ENCODE measurements around the gene SLC46A2. TPM values are rescaled to one million over a fixed set of nuclear protein-coding genes. Genes with fewer than 3 reads are reported as not detected.

SLC46A2 gene
- total and polyA plus RNA-seq, 8 donors, result 0.18 to 0.37 TPM; not detected in 6

DNA sequence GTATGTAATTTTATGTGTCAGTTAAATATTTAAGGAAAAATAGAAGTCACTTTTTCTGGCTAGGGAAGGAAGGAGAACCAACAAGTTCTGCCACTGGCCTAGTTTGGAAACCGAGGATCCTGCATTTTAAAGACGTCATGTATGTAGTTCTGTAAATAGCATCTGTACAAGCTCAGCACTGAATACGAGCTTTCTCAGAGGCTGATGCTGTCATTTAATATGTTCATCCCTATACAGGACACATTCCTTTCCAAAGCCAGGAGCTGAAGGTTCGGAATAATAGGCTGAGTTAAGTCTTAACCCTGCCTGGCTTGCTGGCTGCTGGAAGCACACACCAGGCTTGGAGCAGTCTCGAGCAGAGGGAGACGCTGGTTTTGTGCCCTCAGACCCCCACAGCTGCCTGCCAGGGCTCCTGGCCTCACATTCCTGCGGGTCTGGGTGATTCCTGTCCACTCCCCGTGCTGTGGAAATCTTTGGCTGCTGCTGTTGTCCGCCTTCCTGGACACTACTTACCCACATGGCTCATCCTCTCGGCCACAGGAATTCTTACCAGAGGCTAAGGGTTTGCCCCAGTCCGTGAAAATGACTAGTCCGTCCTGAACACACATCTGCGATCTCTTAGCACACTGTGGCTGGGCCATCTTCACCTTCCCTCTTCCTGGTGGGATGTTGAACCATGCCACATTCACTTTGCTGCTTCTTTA, 36.6 kb downstream of the SLC46A2 start:
- no peak for DNase-seq
- WGBS, 2 donors, result 80 to 85% methylated on average over 13 of the region's 13 CpGs

DNA sequence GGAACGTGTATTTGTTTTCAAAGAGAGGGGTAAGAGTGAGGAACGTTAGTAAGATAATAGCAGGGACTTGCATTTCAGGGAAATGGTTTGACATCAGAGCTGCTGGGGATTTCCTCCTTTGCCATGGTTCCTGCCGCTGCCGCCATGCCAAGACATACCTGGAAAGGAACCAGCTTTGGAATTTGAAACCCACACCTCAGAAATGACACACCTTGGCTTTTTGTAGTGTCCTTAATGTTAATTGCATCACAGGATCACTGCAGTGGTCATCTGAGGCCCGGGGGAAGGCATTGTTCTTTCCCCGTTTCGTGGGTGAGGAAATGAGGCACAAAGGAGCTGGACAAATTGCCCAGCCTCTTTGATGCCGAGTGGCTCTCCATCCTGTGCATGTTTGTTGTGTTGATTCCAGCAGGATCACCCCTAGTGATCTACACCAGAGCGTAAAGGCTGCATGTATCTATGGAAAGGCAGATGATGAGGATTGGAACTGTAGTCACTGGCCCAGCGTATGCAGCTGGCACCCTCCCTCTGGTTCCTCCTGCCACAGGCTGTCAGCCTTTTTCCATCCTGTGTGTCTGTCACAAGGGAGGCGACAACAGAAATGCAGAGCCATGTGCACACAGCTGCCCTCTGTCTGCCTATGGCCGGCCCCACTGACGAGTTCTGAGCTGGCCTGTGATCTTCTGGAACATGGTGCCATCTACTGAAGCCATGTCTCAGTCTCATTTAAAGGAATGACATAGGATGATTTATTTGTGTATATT, 37.8 kb downstream of the SLC46A2 start:
- no peak overlapping the region for H3K27ac ChIP-seq

More for the DNA sequence above, 36.6 kb downstream of the SLC46A2 start:
- intact Hi-C loops (cut with DNase I), result no loop called here
- TF ChIP-seq, protein P1, sequence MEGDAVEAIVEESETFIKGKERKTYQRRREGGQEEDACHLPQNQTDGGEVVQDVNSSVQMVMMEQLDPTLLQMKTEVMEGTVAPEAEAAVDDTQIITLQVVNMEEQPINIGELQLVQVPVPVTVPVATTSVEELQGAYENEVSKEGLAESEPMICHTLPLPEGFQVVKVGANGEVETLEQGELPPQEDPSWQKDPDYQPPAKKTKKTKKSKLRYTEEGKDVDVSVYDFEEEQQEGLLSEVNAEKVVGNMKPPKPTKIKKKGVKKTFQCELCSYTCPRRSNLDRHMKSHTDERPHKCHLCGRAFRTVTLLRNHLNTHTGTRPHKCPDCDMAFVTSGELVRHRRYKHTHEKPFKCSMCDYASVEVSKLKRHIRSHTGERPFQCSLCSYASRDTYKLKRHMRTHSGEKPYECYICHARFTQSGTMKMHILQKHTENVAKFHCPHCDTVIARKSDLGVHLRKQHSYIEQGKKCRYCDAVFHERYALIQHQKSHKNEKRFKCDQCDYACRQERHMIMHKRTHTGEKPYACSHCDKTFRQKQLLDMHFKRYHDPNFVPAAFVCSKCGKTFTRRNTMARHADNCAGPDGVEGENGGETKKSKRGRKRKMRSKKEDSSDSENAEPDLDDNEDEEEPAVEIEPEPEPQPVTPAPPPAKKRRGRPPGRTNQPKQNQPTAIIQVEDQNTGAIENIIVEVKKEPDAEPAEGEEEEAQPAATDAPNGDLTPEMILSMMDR (IDR thresholded peaks at IDR 0.05), result no peak
- ATAC-seq (no peak), FAIRE-seq (no peak)
- H3K4me3 ChIP-seq, result no peak overlapping the region
- no peak overlapping the region for H3K27ac ChIP-seq
- H3K4me1 ChIP-seq, result no peaks in the 10 kb centered on the region
- H3K9me3 ChIP-seq, result no peaks in the 10 kb centered on the region
- no peaks in the 10 kb centered on the region for H3K36me3 ChIP-seq
- H3K27me3 ChIP-seq, result no peaks in the 10 kb centered on the region

DNA sequence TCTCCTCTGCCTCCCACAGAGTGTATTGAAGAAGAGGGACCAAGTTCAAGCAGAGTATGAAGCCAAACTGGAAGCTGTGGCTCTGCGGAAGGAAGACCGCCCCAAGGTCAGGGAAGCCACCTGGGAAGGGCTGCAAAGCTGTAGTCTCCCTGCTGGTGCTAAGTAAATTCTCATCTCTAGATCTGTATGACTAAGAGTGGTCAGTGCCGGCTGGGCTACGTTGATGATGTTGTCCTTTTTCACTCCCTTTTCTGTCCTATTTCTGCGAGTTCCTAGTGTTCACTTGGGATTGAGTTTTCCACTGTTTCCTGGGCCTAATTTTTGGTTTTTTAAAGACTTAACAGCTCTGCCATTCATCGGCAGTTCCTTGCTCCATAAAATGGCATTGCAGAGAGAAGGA, 39.8 kb downstream of the SLC46A2 start:
- no peak for DNase-seq
- ATAC-seq, result no peak
- WGBS, 2 donors, result 93 to 95% methylated on average over 6 of the region's 6 CpGs
- TF ChIP-seq, protein P1 (IDR thresholded peaks at IDR 0.05), result no peak
- Histone ChIP-seq H3K36me3 (no peaks in the 10 kb centered on the region), H3K27me3 (no peaks in the 10 kb centered on the region), H3K27ac (no peak overlapping the region), H3K4me3 (no peak overlapping the region), H3K4me1 (no peaks in the 10 kb centered on the region), H3K9me3 (no peaks in the 10 kb centered on the region)
- intact Hi-C loops (cut with DNase I), result no loop called here
- FAIRE-seq, result no peak

More for the DNA sequence above, 37.8 kb downstream of the SLC46A2 start:
- Histone ChIP-seq H3K4me1 (no peaks in the 10 kb centered on the region), H3K4me3 (no peak overlapping the region), H3K27me3 (no peaks in the 10 kb centered on the region), H3K9me3 (no peaks in the 10 kb centered on the region), H3K36me3 (no peaks in the 10 kb centered on the region)
- no peak for ATAC-seq
- intact Hi-C loops (cut with DNase I), result no loop called here
- TF ChIP-seq, protein P1 (IDR thresholded peaks at IDR 0.05), result no peak
- WGBS, 2 donors, result 63 to 64% methylated on average over 13 of the region's 13 CpGs
- no peak for FAIRE-seq
- no peak for DNase-seq

DNA sequence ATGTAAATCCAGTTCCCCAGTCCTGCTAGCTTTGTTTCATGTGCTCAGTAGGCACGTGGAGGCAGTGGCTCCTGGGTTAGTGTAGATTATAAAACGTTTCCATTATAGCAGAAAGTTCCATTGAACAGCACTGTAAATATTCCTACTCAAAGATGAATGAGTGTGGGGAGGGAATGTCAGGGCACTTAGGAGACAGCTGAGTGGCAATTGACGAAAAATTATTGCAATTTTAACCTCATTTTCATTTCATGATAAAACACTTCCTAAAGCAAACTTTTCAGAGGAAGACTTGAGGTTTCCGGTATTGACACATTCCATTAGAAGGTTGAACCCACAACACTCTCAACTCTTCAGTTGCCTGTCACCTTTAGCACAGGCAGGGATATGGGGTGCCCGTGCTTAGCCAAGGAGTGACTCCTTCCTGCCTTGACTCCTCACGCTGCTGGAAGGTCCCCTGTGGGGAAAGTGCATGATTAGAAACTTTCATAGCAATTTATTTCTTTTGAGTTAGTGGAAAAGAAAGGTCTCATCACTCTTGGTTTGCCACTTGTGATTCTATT, 41.2 kb downstream of the SLC46A2 start:
- H3K27me3 ChIP-seq, result no peaks in the 10 kb centered on the region
- DNase-seq, result no peak
- H3K27ac ChIP-seq, result no peak overlapping the region
- TF ChIP-seq, protein P1 (IDR thresholded peaks at IDR 0.05), result no peak
- no peak for ATAC-seq
- intact Hi-C loops (cut with DNase I), result no loop called here
- no peak for FAIRE-seq
- no peak overlapping the region for H3K4me3 ChIP-seq
- H3K9me3 ChIP-seq, result no peaks in the 10 kb centered on the region
- no peaks in the 10 kb centered on the region for H3K36me3 ChIP-seq
- 73 to 79% methylated on average over 6 of the region's 6 CpGs for WGBS, 2 donors
- peaks cover 0 to 5% (median 4%) of the 10 kb centered on the region in 3 donors for H3K4me1 ChIP-seq
